Measurements from ENCODE around the gene ANKRD29. TPM values are rescaled to one million over a fixed set of nuclear protein-coding genes. Genes with fewer than 3 reads are reported as not detected.

ANKRD29 gene
- total RNA-seq, 1 experiment from 2014 or later: 3.9 TPM

GRCh38 chr18:23592911-23593310 lies 69.8 kb downstream of the ANKRD29 start:
- no peak overlapping the region for H3K4me3 ChIP-seq
- no peaks in the 10 kb centered on the region for H3K36me3 ChIP-seq
- no peaks in the 10 kb centered on the region for H3K4me1 ChIP-seq
- DNase-seq: no peak
- no peak overlapping the region for H3K27ac ChIP-seq
- H3K27me3 ChIP-seq: no peaks in the 10 kb centered on the region
- no peaks in the 10 kb centered on the region for H3K9me3 ChIP-seq (replicated peaks)

- no peak overlapping the region for H3K27ac ChIP-seq
- H3K4me3 ChIP-seq: no peak overlapping the region
- H3K9me3 ChIP-seq (replicated peaks): no peaks in the 10 kb centered on the region
- DNase-seq: no peak
- H3K36me3 ChIP-seq: no peaks in the 10 kb centered on the region
- H3K4me1 ChIP-seq: no peaks in the 10 kb centered on the region
- no peaks in the 10 kb centered on the region for H3K27me3 ChIP-seq
Observed at GRCh38 chr18:23591011-23591410, 71.7 kb downstream of the ANKRD29 start.

GRCh38 chr18:23588836-23589560 lies 73.7 kb downstream of the ANKRD29 start:
- Histone ChIP-seq H3K9me3 (replicated peaks) (no peaks in the 10 kb centered on the region), H3K27ac (no peak overlapping the region), H3K27me3 (no peaks in the 10 kb centered on the region), H3K4me3 (no peak overlapping the region), H3K36me3 (no peaks in the 10 kb centered on the region), H3K4me1 (no peaks in the 10 kb centered on the region)
- DNase-seq: no peak

GRCh38 chr18:23587220-23587642 lies 75.5 kb downstream of the ANKRD29 start:
- no peaks in the 10 kb centered on the region for H3K36me3 ChIP-seq
- H3K4me3 ChIP-seq: peak overlapping the region; percentile 97
- H3K9me3 ChIP-seq (replicated peaks): no peaks in the 10 kb centered on the region
- no peak overlapping the region for H3K27ac ChIP-seq
- no peaks in the 10 kb centered on the region for H3K4me1 ChIP-seq
- H3K27me3 ChIP-seq: no peaks in the 10 kb centered on the region
- DNase-seq: no peak

GRCh38 chr18:23586249-23587196 lies 76.2 kb downstream of the ANKRD29 start, which contains the start of gene NPC1:
Gene NPC1 (minus strand): TSS chr18:23586506. CDS start chr18:23586343, 163 bp downstream.
- Histone ChIP-seq H3K4me1 (no peaks in the 10 kb centered on the region), H3K27ac (peak within 1 kb of the TSS; percentile 94), H3K4me3 (peak within 1 kb of the TSS; percentile 97), H3K27me3 (no peaks in the 10 kb centered on the region), H3K36me3 (no peaks in the 10 kb centered on the region), H3K9me3 (replicated peaks) (no peaks in the 10 kb centered on the region)
- peak; percentile 80 to 83 for DNase-seq

GRCh38 chr18:23585897-23586248 lies 76.8 kb downstream of the ANKRD29 start:
- Histone ChIP-seq H3K4me3 (peak overlapping the region; percentile 97), H3K27ac (peak overlapping the region; percentile 94), H3K9me3 (replicated peaks) (no peaks in the 10 kb centered on the region), H3K36me3 (no peaks in the 10 kb centered on the region), H3K27me3 (no peaks in the 10 kb centered on the region), H3K4me1 (no peaks in the 10 kb centered on the region)
- no peak for DNase-seq

- Histone ChIP-seq H3K27ac (peak overlapping the region; percentile 94; the same call in 1 of the 2 replicates), H3K27me3 (no peaks in the 10 kb centered on the region), H3K4me1 (no peaks in the 10 kb centered on the region), H3K4me3 (peak overlapping the region; percentile 97), H3K36me3 (no peaks in the 10 kb centered on the region), H3K9me3 (replicated peaks) (no peaks in the 10 kb centered on the region)
- DNase-seq: no peak
Observed at GRCh38 chr18:23585007-23585871, 77.5 kb downstream of the ANKRD29 start.

- Histone ChIP-seq H3K27me3 (no peaks in the 10 kb centered on the region), H3K4me1 (no peaks in the 10 kb centered on the region)
- DNase-seq: no peak
Observed at GRCh38 chr18:23584019-23584983, 78.4 kb downstream of the ANKRD29 start.

GRCh38 chr18:23583071-23583865 lies 79.4 kb downstream of the ANKRD29 start:
- peaks cover 7% of the 10 kb centered on the region for H3K4me1 ChIP-seq
- no peak for DNase-seq
- H3K36me3 ChIP-seq: no peaks in the 10 kb centered on the region
- H3K27me3 ChIP-seq: no peaks in the 10 kb centered on the region
- no peak overlapping the region for H3K4me3 ChIP-seq
- no peaks in the 10 kb centered on the region for H3K9me3 ChIP-seq (replicated peaks)
- H3K27ac ChIP-seq: no peak overlapping the region

More at GRCh38 chr18:23584019-23584983, 78.4 kb downstream of the ANKRD29 start:
- Histone ChIP-seq H3K9me3 (replicated peaks) (no peaks in the 10 kb centered on the region), H3K4me3 (no peak overlapping the region), H3K36me3 (no peaks in the 10 kb centered on the region), H3K27ac (no peak overlapping the region)

GRCh38 chr18:23580677-23581367 lies 81.9 kb downstream of the ANKRD29 start:
- peaks cover 7% of the 10 kb centered on the region for H3K4me1 ChIP-seq
- H3K4me3 ChIP-seq: no peak overlapping the region
- no peaks in the 10 kb centered on the region for H3K36me3 ChIP-seq
- no peak overlapping the region for H3K27ac ChIP-seq
- no peak for DNase-seq
- no peaks in the 10 kb centered on the region for H3K9me3 ChIP-seq (replicated peaks)
- no peaks in the 10 kb centered on the region for H3K27me3 ChIP-seq

- peaks cover 12% of the 10 kb centered on the region for H3K4me1 ChIP-seq
- DNase-seq: no peak
- no peaks in the 10 kb centered on the region for H3K36me3 ChIP-seq
- H3K4me3 ChIP-seq: no peak overlapping the region
- H3K9me3 ChIP-seq (replicated peaks): no peaks in the 10 kb centered on the region
- no peaks in the 10 kb centered on the region for H3K27me3 ChIP-seq
- peak overlapping the region; percentile 27 for H3K27ac ChIP-seq
Observed at GRCh38 chr18:23578891-23579653, 83.6 kb downstream of the ANKRD29 start.
